Endothelial cell of umbilical vein (primary cell): ENCODE measurements around the gene INSC. TPM values are rescaled to one million over a fixed set of nuclear protein-coding genes. Genes with fewer than 3 reads are reported as not detected.

Experiments used
- BruUV-seq: library from RNA; stranded (reverse); fragments of 400-500 nt; replicated peaks from 2 replicates; lab custom pipeline; 2021; lab: Mats Ljungman, UMichigan
- CTCF ChIA-PET: fragments of 300-600, 350-600 bp; sonication (Branson Sonifier 250); formaldehyde crosslinking; loops from one replicate; lab custom pipeline; 2021; ENCODE audit warnings: antibody characterized with exemption, inconsistent platforms; lab: Charles Lee
- POLR2A ChIA-PET: fragments of 300-600, 350-600 bp; sonication (Branson Sonifier 250); formaldehyde crosslinking; loops from one replicate; lab custom pipeline; 2021; ENCODE audit warnings: antibody characterized with exemption, inconsistent platforms; lab: Charles Lee
- DNase-seq: peaks from one replicate; pipeline ENCODE4 v3.0.0-alpha.2; 2011; ENCODE audit warnings: low read depth, low spot score
- FAIRE-seq: peaks from 2 replicates; lab custom pipeline; 2011; peaks lifted over from hg19 to GRCh38; lab: Jason Lieb, UNC
- H2AFZ ChIP-seq: 2 replicates; pipeline ENCODE4 v1.6.0; 2012; ENCODE audit warnings: low read depth, low read length, control low read depth, inconsistent platforms
- H3K27ac ChIP-seq: 2 replicates; pipeline ENCODE4 v1.5.1; 2011; ENCODE audit warnings: low read depth, mild to moderate bottlenecking, control low read depth, low read length, moderate library complexity; ENCODE audit not compliant: insufficient read depth
- H3K27me3 ChIP-seq, 2 experiments: 2 replicates each; pipeline versions ENCODE4 v1.6.0 to v1.6.1; 2011; ENCODE audit warnings: low read length in 2 of 2, mixed read lengths in 1 of 2; ENCODE audit not compliant: control insufficient read depth in 2 of 2, insufficient read depth in 2 of 2
- H3K36me3 ChIP-seq, 2 experiments: 2 replicates in 1 of 2; 3 replicates in 1 of 2; pipeline ENCODE4 v1.5.1; 2011; ENCODE audit warnings: low read length in 2 of 2, mild to moderate bottlenecking in 1 of 2, moderate library complexity in 1 of 2; ENCODE audit not compliant: control insufficient read depth in 2 of 2, insufficient read depth in 2 of 2; ENCODE audit errors: extremely low read depth in 1 of 2
- H3K4me1 ChIP-seq: 3 replicates; pipeline ENCODE4 v1.5.1; 2011; ENCODE audit warnings: mild to moderate bottlenecking, low read length; ENCODE audit not compliant: control insufficient read depth, insufficient read depth; ENCODE audit errors: extremely low read depth
- H3K4me2 ChIP-seq: 2 replicates; pipeline ENCODE4 v1.6.1; 2011; ENCODE audit warnings: low read length, control low read depth, mixed read lengths; ENCODE audit not compliant: insufficient read depth
- H3K4me3 ChIP-seq, 3 experiments: fragments of 200-600 bp in 1 of 3; sonication (generic), shearing (Covaris generic) in 1 of 3; replicated peaks in 1 of 3; 2 replicates each; pipeline ENCODE4 v1.5.1; 2011 to 2016; ENCODE audit warnings: control low read depth in 3 of 3, low read length in 3 of 3, mild to moderate bottlenecking in 2 of 3, inconsistent platforms in 1 of 3, low read depth in 1 of 3, moderate library complexity in 1 of 3; ENCODE audit not compliant: insufficient read depth in 1 of 3
- H3K79me2 ChIP-seq: 2 replicates; pipeline ENCODE4 v1.6.0; 2012; ENCODE audit warnings: low read length, inconsistent platforms; ENCODE audit not compliant: control insufficient read depth, insufficient read depth
- H3K9ac ChIP-seq: replicated peaks from 2 replicates; pipeline ENCODE3; 2011; ENCODE audit warnings: low read length, control low read depth; ENCODE audit not compliant: insufficient read depth; ENCODE audit errors: extremely low read depth
- H3K9me1 ChIP-seq: replicated peaks from 3 replicates; pipeline ENCODE4 v1.6.0; 2011; ENCODE audit warnings: mild to moderate bottlenecking, low read length; ENCODE audit not compliant: control insufficient read depth, insufficient read depth; ENCODE audit errors: extremely low read depth
- H3K9me3 ChIP-seq: replicated peaks from 2 replicates; pipeline ENCODE4 v1.5.1; 2012; ENCODE audit warnings: low read length, inconsistent platforms; ENCODE audit not compliant: control insufficient read depth, insufficient read depth
- H4K20me1 ChIP-seq: replicated peaks from 2 replicates; pipeline ENCODE3; 2011; ENCODE audit warnings: mild to moderate bottlenecking, low read length; ENCODE audit not compliant: control insufficient read depth, insufficient read depth; ENCODE audit errors: extremely low read depth
- CTCF ChIP-seq, 2 donors: IDR thresholded peaks; 1 replicate in 1 of 2; 2 replicates in 1 of 2; pipeline ENCODE4 v1.5.1; 2011; ENCODE audit warnings: low read length in 2 of 2, mild to moderate bottlenecking in 2 of 2, moderate library complexity in 2 of 2, control low read depth in 1 of 2, inconsistent platforms in 1 of 2, low read depth in 1 of 2; ENCODE audit not compliant: insufficient read depth in 1 of 2; ENCODE audit errors: extremely low read depth in 1 of 2
- EZH2 ChIP-seq: IDR thresholded peaks from 2 replicates; pipeline ENCODE4 v1.6.1; 2012; ENCODE audit warnings: borderline replicate concordance, low read depth, mild to moderate bottlenecking, moderate library complexity, low read length, inconsistent platforms; ENCODE audit not compliant: severe bottlenecking
- FOS ChIP-seq: IDR thresholded peaks from 2 replicates; pipeline ENCODE4 v1.6.1; 2011; ENCODE audit warnings: mild to moderate bottlenecking, low read length, moderate library complexity, borderline replicate concordance; ENCODE audit not compliant: insufficient read depth
- GATA2 ChIP-seq: IDR thresholded peaks from 2 replicates; pipeline ENCODE4 v1.7.0; 2011; ENCODE audit warnings: low read depth, mild to moderate bottlenecking, moderate library complexity, mixed read lengths, low read length; ENCODE audit not compliant: insufficient read length, insufficient read depth
- JUN ChIP-seq: IDR thresholded peaks from 2 replicates; pipeline ENCODE4 v1.6.1; 2011; ENCODE audit warnings: borderline replicate concordance, low read depth; ENCODE audit not compliant: insufficient read length, insufficient read depth
- MAX ChIP-seq: IDR thresholded peaks from 2 replicates; pipeline ENCODE4 v1.6.1; 2011; ENCODE audit not compliant: insufficient read depth, insufficient read length
- MYC ChIP-seq: IDR thresholded peaks from one replicate; pipeline ENCODE4 v1.6.1; 2011; ENCODE audit warnings: mild to moderate bottlenecking, low read depth, low read length
- POLR2A ChIP-seq: IDR thresholded peaks from 2 replicates; pipeline ENCODE4 v1.6.1; 2012; ENCODE audit warnings: low read depth, mild to moderate bottlenecking, control low read depth, low read length
- POLR2AphosphoS5 ChIP-seq: IDR thresholded peaks from 2 replicates; pipeline ENCODE4 v1.6.1; 2012; ENCODE audit warnings: low read depth, mild to moderate bottlenecking, control low read depth, low read length, moderate library complexity; ENCODE audit not compliant: insufficient read depth
- dilution Hi-C: fragments of 300-500 bp; cut with MboI; formaldehyde crosslinking; loops from one replicate; pipeline ENCODE4 v1.15.0; 2019; ENCODE audit warnings: low sequenced_read_pairs; ENCODE audit not compliant: extremely low pct_ligation_motif_present
- intact Hi-C: fragments of 100-400 bp; cut with micrococcal nuclease; formaldehyde crosslinking; loops from one replicate; pipeline ENCODE4 v1.10.0; 2022
- polyA plus RNA-seq, 4 experiments: library from polyadenylated mRNA; depleted of rRNA in 3 of 4; stranded (reverse) in 3 of 4; unstranded in 1 of 4; fragments of >200 nt; gene quantifications; 2 replicates each; pipeline versions ENCODE4 v1.2.1 to v1.2.3, GENCODE V29; 2011 to 2012; ENCODE audit warnings: missing spikeins in 1 of 4
- total RNA-seq: library from RNA; stranded (reverse); gene quantifications from 2 replicates; pipeline ENCODE4 v1.2.3, GENCODE V29; 2021

INSC gene
- total and polyA plus RNA-seq, 2 donors (not counting 3 experiments of a cell fraction or from before 2014, with no cell fraction given): not detected

GRCh38 chr11:15182372-15182771 lies 67.6 kb downstream of the INSC start:
- CTCF ChIA-PET: no interaction called here
- no peak overlapping the region for H3K4me2 ChIP-seq
- H3K4me3 ChIP-seq: no peak overlapping the region
- H3K79me2 ChIP-seq: no peaks in the 10 kb centered on the region
- H3K36me3 ChIP-seq: no peaks in the 10 kb centered on the region
- no peak overlapping the region for H3K27ac ChIP-seq
- no peaks in the 10 kb centered on the region for H3K9me1 ChIP-seq
- FAIRE-seq (no peak), DNase-seq (no peak)
- POLR2A ChIA-PET: no interaction called here
- no peaks in the 10 kb centered on the region for H3K27me3 ChIP-seq
- H3K9me3 ChIP-seq: no peaks in the 10 kb centered on the region
- H3K9ac ChIP-seq: no peak overlapping the region
- dilution Hi-C loops: no loop called here
- H4K20me1 ChIP-seq: no peaks in the 10 kb centered on the region
- no peaks in the 10 kb centered on the region for H3K4me1 ChIP-seq
- no peak overlapping the region for H2AFZ ChIP-seq
- intact Hi-C loops: no loop called here
- TF ChIP-seq GATA2 (no peak), EZH2 (no peak), JUN (no peak), FOS (no peak), POLR2A (no peak), CTCF (IDR thresholded peaks at IDR 0.05; ENCODE audit: extremely low read depth in 1 of 2, insufficient read depth in 1 of 2, low read depth in 1 of 2, low read length in 2 of 2) (no peak), MYC (no peak), MAX (no peak), POLR2AphosphoS5 (no peak)
- no TSS peak for BruUV-seq
